HUDEP-2 (cell line): ENCODE measurements around the gene AGTPBP1.
"Not testable (repeated sequence)": the region's sequence is repeated elsewhere in the genome, so short reads cannot be mapped to it uniquely, and the experiment has no call there.

Source experiments
- DNase-seq, 76 experiments: peaks; one replicate each; lab custom pipeline; 2025; ENCODE audit not compliant: unreplicated experiment in 76 of 76; lab: John Stamatoyannopoulos, UW

Gene AGTPBP1

GRCh38 chr9:85640425-85640824 is 101.3 kb downstream of the AGTPBP1 start:
- no peak for DNase-seq

GRCh38 chr9:85639675-85640186 is 102.0 kb downstream of the AGTPBP1 start:
- DNase-seq, result no peak

GRCh38 chr9:85631809-85632208 is 109.9 kb downstream of the AGTPBP1 start:
- DNase-seq, result no peak

- DNase-seq, result no peak
These were observed 111.1 kb downstream of the AGTPBP1 start for GRCh38 chr9:85630676-85631075.

GRCh38 chr9:85617141-85617670 is 124.5 kb downstream of the AGTPBP1 start:
- no peak for DNase-seq

GRCh38 chr9:85615792-85616191 is 126.0 kb downstream of the AGTPBP1 start:
- no peak for DNase-seq

- DNase-seq, result peak in 33 of 76 experiments; percentile 1 to 60 (median 37)
These were observed 131.5 kb downstream of the AGTPBP1 start for GRCh38 chr9:85610074-85610860.

- no peak for DNase-seq
These were observed 135.8 kb downstream of the AGTPBP1 start for GRCh38 chr9:85605905-85606304.

- DNase-seq, result no peak
These were observed 137.8 kb downstream of the AGTPBP1 start for GRCh38 chr9:85603936-85604335.

GRCh38 chr9:85602742-85603141 is 139.0 kb downstream of the AGTPBP1 start:
- DNase-seq, result no peak

- no peak for DNase-seq
These were observed 141.0 kb downstream of the AGTPBP1 start for GRCh38 chr9:85600675-85601263.

GRCh38 chr9:85599540-85600105 is 142.1 kb downstream of the AGTPBP1 start:
- no peak for DNase-seq

- DNase-seq, result no peak
These were observed 147.4 kb downstream of the AGTPBP1 start for GRCh38 chr9:85594316-85594715.

GRCh38 chr9:85586684-85587083 is 155.1 kb downstream of the AGTPBP1 start:
- no peak for DNase-seq

- no peak for DNase-seq
These were observed 164.3 kb downstream of the AGTPBP1 start for GRCh38 chr9:85577353-85577952.

GRCh38 chr9:85575868-85576267 is 165.9 kb downstream of the AGTPBP1 start:
- DNase-seq, result no peak

GRCh38 chr9:85573546-85573945 is 168.2 kb downstream of the AGTPBP1 start:
- DNase-seq, result not testable (repeated sequence)

GRCh38 chr9:85572917-85573316 is 168.8 kb downstream of the AGTPBP1 start:
- DNase-seq, result not testable (repeated sequence)

- no peak for DNase-seq
These were observed 171.8 kb downstream of the AGTPBP1 start for GRCh38 chr9:85569988-85570387.

GRCh38 chr9:85559526-85559925 is 182.2 kb downstream of the AGTPBP1 start:
- DNase-seq, result no peak

- no peak for DNase-seq
These were observed 187.4 kb downstream of the AGTPBP1 start for GRCh38 chr9:85554349-85554748.
